HepG2 (cell line): ENCODE data around the gene ANKRD13D. TPM values are rescaled to one million over a fixed set of nuclear protein-coding genes. Genes with fewer than 3 reads are reported as not detected.

Experiments
- ATAC-seq: fragments of 200-7000 bp; cut with Tn5 transposase; 3 replicates; pipeline ENCODE4 v1.9.1; 2020; ENCODE audit warnings: mild to moderate bottlenecking, moderate library complexity
- BruUV-seq: library from RNA; stranded (reverse); fragments of 400-500 nt; replicated peaks from 2 replicates; lab custom pipeline; 2021; lab: Mats Ljungman, UMichigan
- CTCF ChIA-PET: fragments of 300-600 bp; formaldehyde crosslinking; extraction: SDS; loops from one replicate; lab custom pipeline; 2021; ENCODE audit warnings: low total read pairs, inconsistent platforms, low intra/inter-chr PET ratio; lab: Yijun Ruan, JAX
- POLR2A ChIA-PET: fragments of 350-600 bp; sonication (Branson Sonifier 250); formaldehyde crosslinking; loops from one replicate; lab custom pipeline; 2020; ENCODE audit warnings: antibody characterized with exemption, inconsistent platforms; lab: Yijun Ruan, JAX
- DNase-seq: peaks from one replicate; pipeline ENCODE4 v3.0.0-alpha.2; 2015; ENCODE audit warnings: low spot score
- FAIRE-seq: peaks from 3 replicates; lab custom pipeline; 2011; peaks lifted over from hg19 to GRCh38; lab: Jason Lieb, UNC
- H2AFZ ChIP-seq: one replicate; pipeline ENCODE4 v1.6.1; 2011; ENCODE audit warnings: low read length, inconsistent platforms
- H3K27ac ChIP-seq: fragments of 300-600 bp; 3 replicates; pipeline ENCODE4 v1.8.0; 2011; ENCODE audit warnings: mixed run types, mild to moderate bottlenecking, mixed read lengths, low read length, inconsistent platforms; ENCODE audit not compliant: insufficient read depth; ENCODE audit errors: extremely low read length
- H3K27me3 ChIP-seq, 2 experiments: fragments of 200-600 bp in 1 of 2; 2 replicates in 1 of 2; 3 replicates in 1 of 2; pipeline versions ENCODE4 v1.6.0 to v1.8.0; 2011; ENCODE audit warnings: low read length in 2 of 2, mild to moderate bottlenecking in 2 of 2, moderate library complexity in 2 of 2, inconsistent platforms in 1 of 2; ENCODE audit not compliant: insufficient read depth in 2 of 2, control insufficient read depth in 1 of 2
- H3K36me3 ChIP-seq, 2 experiments: fragments of 200-600 bp in 1 of 2; replicated peaks in 1 of 2; 2 replicates in 1 of 2; 3 replicates in 1 of 2; pipeline versions ENCODE4 v1.5.1 to v1.8.0; 2011; ENCODE audit warnings: low read length in 2 of 2, inconsistent platforms in 1 of 2; ENCODE audit not compliant: insufficient read depth in 2 of 2, control insufficient read depth in 1 of 2
- H3K4me1 ChIP-seq: 2 replicates; pipeline ENCODE4 v1.5.1; 2012; ENCODE audit warnings: low read length, inconsistent platforms; ENCODE audit not compliant: insufficient read depth
- H3K4me2 ChIP-seq: 2 replicates; pipeline ENCODE4 v1.6.0; 2011; ENCODE audit warnings: low read depth, low read length, inconsistent platforms
- H3K4me3 ChIP-seq, 3 experiments: fragments of 200-600 bp in 1 of 3; sonication (generic), shearing (Covaris generic) in 1 of 3; replicated peaks in 1 of 3; 2 replicates each; pipeline ENCODE4 v1.5.1; 2011 to 2016; ENCODE audit warnings: low read length in 3 of 3, inconsistent platforms in 2 of 3, low read depth in 2 of 3, mild to moderate bottlenecking in 2 of 3, control low read depth in 1 of 3, mixed read lengths in 1 of 3; ENCODE audit not compliant: insufficient read depth in 1 of 3
- H3K79me2 ChIP-seq: one replicate; pipeline ENCODE4 v1.6.1; 2011; ENCODE audit warnings: low read length, inconsistent platforms; ENCODE audit not compliant: insufficient read depth
- H3K9ac ChIP-seq: 2 replicates; pipeline ENCODE4 v1.6.0; 2011; ENCODE audit warnings: mild to moderate bottlenecking, low read depth, low read length, inconsistent platforms; ENCODE audit not compliant: insufficient read depth
- H3K9me3 ChIP-seq: 2 replicates; pipeline ENCODE4 v1.5.1; 2012; ENCODE audit warnings: mild to moderate bottlenecking, low read length
- H4K20me1 ChIP-seq: 2 replicates; pipeline ENCODE4 v1.6.0; 2011; ENCODE audit warnings: inconsistent platforms, mild to moderate bottlenecking, low read length, moderate library complexity; ENCODE audit not compliant: insufficient read depth
- GLMP ChIP-seq: sonication (generic); formaldehyde crosslinking; IDR thresholded peaks from 2 replicates; pipeline ENCODE4 v1.9.0; 2021; ENCODE audit warnings: missing genetic modification reagents, mild to moderate bottlenecking, borderline replicate concordance
- HIVEP1 ChIP-seq: sonication (generic); formaldehyde crosslinking; IDR thresholded peaks from 2 replicates; pipeline ENCODE4 v1.4.0; 2020; ENCODE audit warnings: mild to moderate bottlenecking, missing genetic modification reagents
- KDM5B ChIP-seq: sonication (generic); formaldehyde crosslinking; IDR thresholded peaks from 2 replicates; pipeline ENCODE4 v1.4.0; 2020; ENCODE audit warnings: missing genetic modification reagents, mild to moderate bottlenecking, borderline replicate concordance
- PATZ1 ChIP-seq: sonication (generic); formaldehyde crosslinking; IDR thresholded peaks from 2 replicates; pipeline ENCODE4 v1.4.0; 2020; ENCODE audit warnings: missing genetic modification reagents
- SRF ChIP-seq: IDR thresholded peaks from 2 replicates; pipeline ENCODE4 v1.6.1; 2011; ENCODE audit warnings: mild to moderate bottlenecking, low read depth, low read length, moderate library complexity
- ZBTB46 ChIP-seq: sonication (generic); formaldehyde crosslinking; IDR thresholded peaks from 2 replicates; pipeline ENCODE4 v1.4.0; 2020; ENCODE audit warnings: mild to moderate bottlenecking, missing genetic modification reagents, borderline replicate concordance
- ZFX ChIP-seq: sonication (generic); formaldehyde crosslinking; IDR thresholded peaks from 2 replicates; pipeline ENCODE4 v1.4.0; 2020; ENCODE audit warnings: mild to moderate bottlenecking, low read depth, missing genetic modification reagents, moderate library complexity
- ZNF687 ChIP-seq: sonication (generic); formaldehyde crosslinking; IDR thresholded peaks from 2 replicates; pipeline ENCODE4 v1.5.1; 2020; ENCODE audit warnings: mild to moderate bottlenecking, missing genetic modification reagents, moderate library complexity
- ZNF770 ChIP-seq: sonication (generic); formaldehyde crosslinking; IDR thresholded peaks from 2 replicates; pipeline ENCODE4 v1.5.0; 2020; ENCODE audit warnings: mild to moderate bottlenecking, missing genetic modification reagents
- WGBS: methylation state at CpG from one replicate; pipeline ENCODE4 v1.1.6; 2017; ENCODE audit warnings: low lambda C conversion rate; 5-methylcytosine and 5-hydroxymethylcytosine counted together
- in situ Hi-C: cut with HindIII; loops from 2 replicates; pipeline ENCODE4 v1.10.0; 2017; ENCODE audit warnings: low pct_unique_long_range_greater_than_20kb; ENCODE audit not compliant: extremely low pct_ligation_motif_present
- intact Hi-C: fragments of 100-400 bp; cut with micrococcal nuclease; formaldehyde crosslinking; loops from one replicate; pipeline ENCODE4 v1.10.0; 2022; ENCODE audit not compliant: unreplicated experiment
- polyA plus RNA-seq, 8 experiments: library from polyadenylated mRNA; depleted of rRNA in 3 of 8; stranded (reverse) in 7 of 8; unstranded in 1 of 8; fragments of >200 nt; fragmentation: Illumina TruSeq in 4 of 8; extraction: Trizol in 4 of 8; gene quantifications; 2 replicates each; pipeline versions ENCODE4 v1.2.1 to v1.2.3, GENCODE V29; 2011 to 2016; ENCODE audit warnings: low read depth in 4 of 8, missing spikeins in 1 of 8, mixed read lengths in 1 of 8; ENCODE audit not compliant: insufficient read depth in 1 of 8
- total RNA-seq, 5 experiments: library from RNA; depleted of rRNA; stranded (reverse); fragments of >200 nt; fragmentation: Illumina TruSeq; extraction: Trizol; gene quantifications; 2 replicates each; pipeline ENCODE4 v1.2.3, GENCODE V29; 2016; ENCODE audit warnings: low read depth in 1 of 5

ANKRD13D gene
- total and polyA plus RNA-seq, 2 of the 13 experiments (the other 11 are each of a cell fraction or from before 2014, with no cell fraction given): 18.6 to 27.3 TPM

- ATAC-seq (peak; percentile 7), FAIRE-seq (no peak), DNase-seq (no peak)
- no peaks in the 10 kb centered on the region for H3K9me3 ChIP-seq
- peak overlapping the region; percentile 69 to 80 (median 72) for H3K4me3 ChIP-seq
- in situ Hi-C loops: no loop called here
- 35% methylated on average over 15 of the region's 36 CpGs for WGBS
- ChIA-PET POLR2A (interaction anchor here (1.7 to 7.7 kb wide), 5 partner anchors 14 to 102 kb away, joined by 4 to 66 read pairs (median 16); partner anchors contain the start of genes RAD9A and SSH3), CTCF (interaction anchor here (1.3 to 1.6 kb wide), 2 partner anchors 13 to 24 kb away, joined by 3 to 5 read pairs; partner anchors contain the start of genes GRK2 and SSH3)
- H3K79me2 ChIP-seq: peaks cover 13% of the 10 kb centered on the region
- H3K36me3 ChIP-seq: peaks cover 7 to 34% of the 10 kb centered on the region in 2 experiments; a peak in 4 of 5 replicates
- H3K27ac ChIP-seq: peak overlapping the region; percentile 51
- intact Hi-C loops: loop anchor here (1.0 kb wide), 1 partner anchor 23 kb away; no protein-coding TSS in a partner anchor
- H3K4me2 ChIP-seq: peak overlapping the region; percentile 88
- no TSS peak for BruUV-seq
- peak overlapping the region; percentile 81 for H3K9ac ChIP-seq
- no peak overlapping the region for H2AFZ ChIP-seq
- peaks cover 37% of the 10 kb centered on the region for H3K4me1 ChIP-seq
- H3K27me3 ChIP-seq: no peaks in the 10 kb centered on the region
- H4K20me1 ChIP-seq: no peaks in the 10 kb centered on the region
- TF ChIP-seq SRF (no peak), ZNF770 (0 out of 2 replicates have a peak, but pooled peaks have one; percentile 29), PATZ1 (CRISPR knock-in tag) (peak; percentile 33), HIVEP1 (CRISPR knock-in tag) (0 out of 2 replicates have a peak, but pooled peaks have one; percentile 22), GLMP (CRISPR knock-in tag) (no peak), ZFX (CRISPR knock-in tag) (0 out of 2 replicates have a peak, but pooled peaks have one; percentile 14), KDM5B (CRISPR knock-in tag) (0 out of 2 replicates have a peak, but pooled peaks have one; percentile 32), ZBTB46 (CRISPR knock-in tag) (0 out of 2 replicates have a peak, but pooled peaks have one; percentile 42), ZNF687 (CRISPR knock-in tag) (peak; percentile 25; the same call in 1 of the 2 replicates)
Observed at GRCh38 chr11:67289651-67290479, 762 bp downstream of the ANKRD13D start.
